Ammon's horn (tissue), 1 donor: ENCODE results near the gene PSAP.

Source experiments
- DNase-seq: peaks from one replicate; pipeline ENCODE4 v3.0.0-alpha.2; 2016; ENCODE audit warnings: low spot score

The PSAP gene

DNA sequence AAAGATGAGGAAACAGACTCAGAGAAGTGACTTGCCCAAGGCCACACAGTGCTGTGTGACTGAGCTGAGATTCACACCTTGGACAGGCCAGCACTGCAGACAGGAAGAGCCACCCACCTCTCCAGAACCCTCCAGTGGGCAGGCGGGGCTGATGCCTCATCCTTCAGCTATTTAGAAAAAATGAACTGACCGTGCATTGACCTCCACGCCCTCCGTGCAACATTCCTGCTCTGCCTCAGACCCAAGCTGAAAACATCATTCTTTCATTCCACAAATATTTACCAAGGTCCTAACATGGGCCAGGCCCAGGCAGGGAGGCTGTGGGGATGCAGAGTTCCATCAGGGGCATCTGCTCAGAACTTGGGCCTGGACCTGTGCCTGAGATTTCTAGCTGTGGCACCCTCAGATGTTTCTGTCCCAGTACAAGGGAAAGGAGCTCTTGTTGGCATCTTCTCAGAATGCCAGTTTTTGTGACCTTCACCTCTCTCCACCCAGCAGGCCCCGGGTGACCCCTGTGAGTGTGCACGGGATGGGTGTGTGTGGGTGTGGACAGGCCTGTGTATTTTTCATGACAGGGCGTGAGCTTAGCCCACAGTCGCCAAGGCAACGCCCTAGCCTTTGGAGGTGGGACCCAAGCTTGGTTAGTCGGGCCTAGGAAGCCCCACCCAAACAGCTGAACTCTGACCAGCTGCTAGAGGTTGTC lies 84.2 kb downstream of the PSAP start:
- no peak for DNase-seq
